ENCODE data around the gene GRM4.

Gene GRM4

DNA sequence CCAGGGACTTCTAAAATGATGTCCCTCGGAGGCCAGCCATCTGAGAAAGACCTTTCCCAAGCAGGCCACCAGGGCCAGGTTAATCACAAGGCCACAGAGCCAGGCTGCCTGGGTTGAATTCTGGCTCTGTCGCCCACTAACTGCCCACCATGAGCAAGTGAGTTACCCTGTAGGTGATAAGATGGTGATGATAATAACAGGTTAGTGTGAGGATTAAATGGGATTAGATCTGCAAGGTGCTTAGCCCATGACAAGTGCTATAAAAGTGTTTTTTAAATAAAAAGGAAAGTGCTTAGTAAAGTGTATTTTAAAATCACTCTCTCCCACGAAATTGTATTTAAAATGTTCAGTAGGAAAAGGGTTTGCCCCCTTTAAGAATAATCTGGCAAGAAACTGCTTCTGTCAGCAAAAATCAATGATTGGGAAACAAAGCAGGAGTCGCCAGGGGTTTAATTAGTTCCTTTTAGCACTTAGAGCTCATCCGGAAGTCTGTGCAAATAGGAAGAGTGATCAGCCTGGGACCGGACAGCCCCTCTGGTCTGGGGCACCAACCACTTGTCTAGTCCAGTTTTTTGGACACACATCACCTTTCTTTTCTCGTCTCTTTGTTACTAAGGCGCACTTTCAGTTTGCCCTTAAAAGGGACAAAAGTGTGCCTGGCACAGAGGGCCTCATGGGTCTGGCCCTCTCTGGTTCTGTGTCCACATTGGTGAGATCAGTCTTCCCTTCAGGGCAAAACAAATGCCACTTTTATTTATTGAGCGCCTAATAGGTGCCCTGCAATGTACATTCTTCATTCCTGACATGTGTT, 150.4 kb downstream of the GRM4 start:
- Mint-ChIP-seq H3K9me3 (peaks cover 2% of the 10 kb centered on the region), H3K27me3 (peaks cover 52% of the 10 kb centered on the region), H3K27ac (no peak overlapping the region), H3K36me3 (no peaks in the 10 kb centered on the region), H3K4me3 (no peak overlapping the region), H3K4me1 (no peaks in the 10 kb centered on the region)
- CTCF ChIA-PET, result no interaction called here
- no peak for DNase-seq

DNA sequence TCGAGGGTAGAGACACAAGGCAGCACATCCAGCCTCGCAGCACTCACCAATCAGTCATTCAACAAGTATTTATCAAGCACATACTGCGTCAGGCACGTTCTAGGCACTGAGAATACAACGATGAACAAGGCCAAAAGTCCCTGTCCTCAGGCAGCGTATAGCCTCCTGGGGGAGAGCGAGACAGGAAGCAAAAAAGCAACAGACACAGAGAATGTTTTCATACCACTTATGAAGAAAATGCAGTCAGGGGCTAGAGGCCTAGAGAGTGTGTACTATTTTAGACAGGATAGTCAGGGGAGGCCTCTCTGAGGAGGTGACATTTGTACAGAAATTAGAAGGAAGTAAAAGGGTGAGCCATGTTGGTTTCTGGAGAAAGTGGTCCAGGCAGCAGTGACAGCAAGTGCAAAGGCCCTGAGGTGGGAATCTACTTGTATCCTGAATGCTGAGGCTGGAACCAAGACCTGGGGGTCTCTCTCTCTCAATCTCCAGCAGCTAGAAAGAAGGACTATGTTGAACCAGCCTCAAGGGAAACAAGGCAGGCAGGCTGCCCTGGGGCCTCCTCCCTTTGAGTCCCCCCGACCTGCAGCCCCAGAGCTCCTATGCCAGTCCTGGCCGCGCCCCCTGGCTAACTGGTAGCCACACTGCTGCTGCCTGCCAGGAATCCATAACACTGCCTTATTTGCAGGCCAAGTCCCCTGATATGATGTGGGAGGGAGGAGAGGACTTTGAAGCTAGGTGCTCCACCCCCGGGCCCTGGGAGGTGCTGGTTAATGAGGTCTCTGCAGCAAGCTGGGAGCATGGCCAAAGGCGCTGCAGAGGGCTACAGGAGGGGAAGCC, 151.2 kb downstream of the GRM4 start:
- H3K4me1 Mint-ChIP-seq, result no peaks in the 10 kb centered on the region
- H3K9me3 Mint-ChIP-seq, result peaks cover 2% of the 10 kb centered on the region
- no peak for DNase-seq
- H3K27ac Mint-ChIP-seq, result no peak overlapping the region
- no peak overlapping the region for H3K4me3 Mint-ChIP-seq
- no peaks in the 10 kb centered on the region for H3K36me3 Mint-ChIP-seq
- CTCF ChIA-PET, result no interaction called here
- H3K27me3 Mint-ChIP-seq, result peaks cover 50% of the 10 kb centered on the region

DNA sequence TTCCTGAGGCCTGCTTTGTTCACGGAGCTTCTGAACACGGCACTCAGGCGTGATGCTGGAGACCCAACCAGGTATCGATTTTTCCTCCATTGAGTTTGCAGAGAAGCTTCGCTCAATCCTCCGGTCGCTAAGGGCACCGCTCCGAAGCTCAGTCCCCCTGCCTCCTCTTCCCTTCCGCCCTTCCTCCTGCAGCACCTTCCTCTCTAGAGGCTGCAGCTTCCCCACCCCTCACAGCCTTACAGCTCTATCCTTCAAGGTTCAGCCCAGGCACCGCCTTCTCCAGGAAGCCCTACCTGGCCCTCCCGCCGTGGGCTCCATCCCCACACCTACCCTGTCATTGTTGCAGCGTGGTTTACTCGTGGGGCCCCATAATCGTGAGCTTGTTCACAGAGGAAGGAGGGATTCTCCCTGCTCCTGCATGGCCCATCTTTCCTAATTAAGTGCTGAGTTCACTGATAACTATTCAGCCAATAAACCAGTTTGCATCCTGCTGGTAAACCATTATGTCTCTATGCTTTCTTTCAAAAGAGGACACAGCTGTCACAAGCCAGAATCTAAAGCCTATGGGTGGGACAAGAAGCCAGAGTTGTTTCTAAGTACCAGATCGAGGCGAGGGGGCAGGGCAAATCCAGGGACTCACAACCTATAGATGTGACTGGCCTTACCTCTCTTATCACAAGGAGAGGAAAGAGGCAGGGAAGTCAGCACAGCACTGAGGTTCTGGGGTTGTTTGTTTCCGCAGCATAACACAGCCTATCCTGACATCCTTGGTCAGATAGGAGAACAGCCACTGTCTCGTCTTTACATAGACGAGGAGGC, 152.0 kb downstream of the GRM4 start:
- Mint-ChIP-seq H3K4me3 (no peak overlapping the region), H3K9me3 (peaks cover 2% of the 10 kb centered on the region), H3K27ac (no peak overlapping the region), H3K4me1 (no peaks in the 10 kb centered on the region), H3K27me3 (peaks cover 51% of the 10 kb centered on the region), H3K36me3 (no peaks in the 10 kb centered on the region)
- CTCF ChIA-PET, result no interaction called here
- no peak for DNase-seq

DNA sequence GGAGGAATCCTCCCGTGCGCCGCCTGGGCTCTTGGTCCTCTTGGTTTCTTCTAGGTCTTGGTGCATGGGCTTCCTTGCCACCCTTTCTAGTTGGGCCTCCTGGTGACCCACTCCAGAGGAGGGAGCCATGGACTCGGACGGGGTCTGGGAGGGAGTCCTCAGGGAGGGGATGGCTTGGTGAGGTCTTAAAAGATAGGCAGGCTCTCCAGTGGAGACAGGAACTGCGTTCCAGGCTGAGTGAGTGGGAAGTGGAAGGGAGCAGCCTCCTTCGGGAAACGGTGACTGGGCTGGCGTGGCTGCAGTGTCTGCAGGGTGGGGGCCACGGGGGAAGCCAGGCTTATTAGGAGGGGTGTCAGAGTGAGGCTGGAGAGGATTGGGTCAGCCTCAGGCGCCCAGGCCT, 152.8 kb downstream of the GRM4 start:
- DNase-seq, result no peak
- Mint-ChIP-seq H3K27ac (no peak overlapping the region), H3K4me1 (no peaks in the 10 kb centered on the region), H3K36me3 (no peaks in the 10 kb centered on the region), H3K9me3 (peaks cover 2% of the 10 kb centered on the region), H3K4me3 (no peak overlapping the region), H3K27me3 (peaks cover 56% of the 10 kb centered on the region)
- CTCF ChIA-PET, result no interaction called here

DNA sequence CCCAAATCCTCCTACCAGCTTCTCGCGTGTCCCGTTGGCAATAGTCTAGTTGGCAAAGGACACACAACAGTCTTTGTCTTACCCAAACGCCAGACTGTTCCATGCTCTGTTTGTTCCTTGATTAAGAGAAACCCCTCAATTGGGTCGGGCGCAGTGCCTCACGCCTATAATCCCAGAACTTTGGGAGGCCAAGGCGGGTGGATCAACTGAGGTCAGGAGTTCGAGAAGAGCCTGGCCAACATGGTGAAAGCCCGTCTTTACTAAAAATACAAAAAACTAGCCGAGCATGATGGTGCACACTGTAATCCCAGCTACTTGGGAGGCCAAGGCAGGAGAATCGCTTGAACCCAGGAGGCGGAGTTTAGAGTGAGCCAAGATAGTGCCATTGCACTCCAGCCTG, 153.7 kb downstream of the GRM4 start:
- no peak overlapping the region for H3K4me3 Mint-ChIP-seq
- H3K4me1 Mint-ChIP-seq, result no peaks in the 10 kb centered on the region
- no peaks in the 10 kb centered on the region for H3K36me3 Mint-ChIP-seq
- no peak for DNase-seq
- H3K27me3 Mint-ChIP-seq, result peaks cover 56% of the 10 kb centered on the region
- H3K9me3 Mint-ChIP-seq, result peaks cover 1% of the 10 kb centered on the region
- H3K27ac Mint-ChIP-seq, result no peak overlapping the region
- CTCF ChIA-PET, result no interaction called here

DNA sequence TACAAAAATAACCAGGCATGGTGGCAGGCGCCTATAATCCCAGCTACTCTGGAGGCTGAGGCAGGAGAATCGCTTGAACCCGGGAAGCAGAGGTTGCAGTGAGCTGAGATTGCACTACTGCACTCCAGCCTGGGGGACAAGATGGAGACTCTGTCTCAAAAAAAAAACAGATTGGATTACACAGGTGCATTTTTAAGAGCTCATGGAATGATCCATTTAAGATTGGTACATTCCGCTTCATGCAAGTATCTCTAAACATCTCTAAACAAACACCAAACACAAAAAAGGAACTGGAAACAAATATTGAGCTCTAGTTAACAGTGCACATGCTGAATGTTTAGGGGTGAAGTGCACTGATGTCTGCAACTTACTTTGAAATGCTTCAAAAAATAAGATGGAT, 154.3 kb downstream of the GRM4 start:
- Mint-ChIP-seq H3K4me1 (no peaks in the 10 kb centered on the region), H3K27ac (no peak overlapping the region), H3K9me3 (no peaks in the 10 kb centered on the region), H3K4me3 (no peak overlapping the region), H3K27me3 (peaks cover 56% of the 10 kb centered on the region), H3K36me3 (no peaks in the 10 kb centered on the region)
- CTCF ChIA-PET, result no interaction called here
- no peak for DNase-seq

DNA sequence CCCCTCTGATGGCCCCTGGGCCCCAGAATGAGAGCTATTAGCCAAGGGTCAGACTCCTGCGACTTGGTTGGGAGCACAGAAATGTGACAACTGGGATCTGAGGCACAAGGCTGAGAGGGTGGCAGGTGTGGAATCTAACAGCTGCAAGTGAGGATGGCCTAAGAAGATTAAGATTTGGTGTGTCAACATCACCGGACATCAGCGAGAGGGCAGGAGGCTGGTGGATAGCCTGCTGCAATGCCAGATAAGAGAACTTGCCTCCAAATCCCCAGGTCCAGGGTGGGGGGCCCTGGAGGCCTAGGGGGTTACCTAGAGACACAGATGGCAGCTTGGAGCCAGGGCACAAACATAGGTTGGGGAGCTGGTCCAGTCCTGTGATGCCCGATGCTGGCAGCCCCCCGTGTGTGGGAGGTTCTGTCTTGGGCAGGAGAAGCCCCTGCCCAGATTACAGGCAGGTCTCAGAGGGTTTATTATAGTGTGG, 155.8 kb downstream of the GRM4 start:
- H3K9me3 Mint-ChIP-seq, result no peaks in the 10 kb centered on the region
- no peak overlapping the region for H3K27ac Mint-ChIP-seq
- H3K4me3 Mint-ChIP-seq, result no peak overlapping the region
- peaks cover 56% of the 10 kb centered on the region for H3K27me3 Mint-ChIP-seq
- H3K36me3 Mint-ChIP-seq, result no peaks in the 10 kb centered on the region
- H3K4me1 Mint-ChIP-seq, result no peaks in the 10 kb centered on the region
- CTCF ChIA-PET, result no interaction called here
- no peak for DNase-seq

DNA sequence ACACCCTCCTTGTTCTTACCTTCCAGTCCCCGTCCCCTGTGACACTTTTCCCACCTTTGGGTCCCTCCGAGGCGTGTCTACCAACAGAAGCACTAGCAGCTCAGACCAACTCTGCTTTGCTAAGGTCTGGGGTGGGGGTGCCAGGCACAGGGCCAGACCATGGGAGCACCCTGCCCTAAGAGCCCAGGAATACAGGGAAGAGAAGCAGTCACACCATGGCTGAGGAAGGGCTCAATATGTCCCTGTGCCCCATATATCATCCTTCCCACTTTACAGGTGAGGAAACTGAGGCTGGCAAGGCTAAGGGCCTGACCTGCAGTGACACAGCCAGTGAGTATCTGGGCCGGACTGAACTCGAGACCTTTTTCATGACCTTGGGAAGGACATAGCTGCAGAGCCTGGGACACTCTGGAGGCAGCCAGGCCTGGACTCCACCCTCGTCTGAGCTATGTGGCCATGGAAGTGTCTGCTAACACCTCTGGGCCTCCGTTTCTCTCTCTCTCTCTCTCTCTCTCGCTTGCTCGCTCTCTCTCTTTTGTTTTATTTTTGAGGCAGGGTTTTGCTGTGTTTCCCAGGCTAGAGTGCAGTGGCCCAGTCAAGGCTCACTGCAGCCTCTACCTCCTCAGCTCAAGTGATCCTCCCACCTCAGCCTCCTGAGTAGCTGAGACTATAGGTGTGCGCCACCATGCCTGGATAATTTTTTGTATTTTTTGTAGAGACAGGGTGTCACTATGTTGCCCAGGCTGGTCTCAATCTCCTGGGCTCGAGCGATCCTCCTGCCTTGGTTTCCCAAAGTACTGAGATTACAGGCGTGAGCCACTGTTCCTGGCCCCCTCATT, 156.7 kb downstream of the GRM4 start:
- CTCF ChIA-PET, result interaction anchor here (0.7 kb wide), 1 partner anchor 38 kb away, joined by 3 read pairs; no protein-coding TSS in a partner anchor
- no peak overlapping the region for H3K27ac Mint-ChIP-seq
- no peaks in the 10 kb centered on the region for H3K9me3 Mint-ChIP-seq
- no peaks in the 10 kb centered on the region for H3K4me1 Mint-ChIP-seq
- no peaks in the 10 kb centered on the region for H3K36me3 Mint-ChIP-seq
- DNase-seq, result no peak
- H3K27me3 Mint-ChIP-seq, result peaks cover 54% of the 10 kb centered on the region
- H3K4me3 Mint-ChIP-seq, result no peak overlapping the region

DNA sequence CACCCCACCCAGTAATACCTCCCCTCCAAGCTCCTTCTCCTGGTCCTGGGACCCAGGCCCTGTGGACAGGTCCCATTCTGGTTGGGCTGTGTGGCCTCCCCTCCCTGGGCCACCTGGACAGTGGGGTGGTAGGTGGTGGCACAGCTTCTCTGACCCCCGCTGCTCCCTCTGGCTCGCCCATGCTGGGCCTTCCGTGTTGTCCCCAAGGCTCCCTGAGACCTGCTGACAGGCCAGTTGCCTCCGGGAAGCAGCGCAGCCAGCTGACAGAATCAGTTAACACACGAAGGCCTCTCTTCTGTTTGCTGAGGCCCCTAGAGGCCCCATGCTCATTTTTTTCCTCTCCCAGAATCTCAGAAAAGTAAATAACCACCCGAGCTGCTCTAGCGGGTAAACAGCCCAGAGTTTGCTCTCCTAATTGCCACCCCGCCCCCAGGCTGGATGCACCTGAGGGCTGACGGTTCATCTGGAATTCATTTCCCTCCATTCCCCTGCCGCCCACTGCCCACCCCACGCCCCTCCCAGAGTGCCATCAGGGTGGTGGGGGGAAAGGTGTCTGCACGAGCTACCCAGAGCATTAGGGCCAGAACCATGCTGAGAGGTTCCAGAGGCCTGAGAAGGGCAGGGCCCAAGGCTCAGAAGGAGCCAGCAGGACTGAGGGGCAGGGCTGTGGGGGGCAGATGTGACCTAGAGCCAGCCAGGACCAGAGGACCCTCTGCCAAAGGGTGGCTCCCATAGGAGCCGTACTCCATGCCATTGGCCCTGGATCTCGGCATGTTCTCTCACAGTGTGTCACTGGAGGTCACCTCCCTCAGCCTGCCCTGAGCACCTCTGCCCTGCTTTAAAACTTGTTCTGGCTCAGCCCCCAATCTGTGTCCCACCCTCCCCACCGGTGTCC, 157.5 kb downstream of the GRM4 start:
- Mint-ChIP-seq H3K27me3 (peaks cover 46% of the 10 kb centered on the region), H3K36me3 (no peaks in the 10 kb centered on the region), H3K4me3 (no peak overlapping the region), H3K27ac (no peak overlapping the region), H3K9me3 (no peaks in the 10 kb centered on the region), H3K4me1 (peaks cover 2% of the 10 kb centered on the region)
- DNase-seq, result no peak
- CTCF ChIA-PET, result interaction anchor here (0.7 kb wide), 1 partner anchor 39 kb away, joined by 3 read pairs; no protein-coding TSS in a partner anchor

DNA sequence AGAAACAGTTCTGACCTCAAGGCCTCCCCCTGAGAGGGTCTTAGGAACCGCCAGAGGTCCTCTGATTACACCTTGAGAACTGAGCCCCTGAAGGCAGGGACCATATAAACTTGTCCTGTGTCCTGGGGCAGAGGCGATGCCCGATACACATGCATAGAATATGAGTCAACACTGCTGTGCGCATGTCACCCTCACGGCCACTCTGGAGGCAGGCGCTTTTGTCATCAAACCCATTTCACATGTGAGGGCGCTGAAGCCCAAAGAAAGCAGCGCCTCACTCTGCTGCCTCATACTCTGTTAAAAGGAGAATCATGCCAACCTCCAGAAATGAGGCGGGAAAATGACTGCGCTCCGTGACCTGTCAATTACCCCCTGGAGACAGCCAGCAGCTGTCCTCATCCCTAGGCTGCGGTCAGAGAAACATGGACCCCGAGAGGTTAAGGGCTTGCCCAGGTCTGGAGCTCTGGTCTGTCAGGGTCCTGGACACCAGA, 158.3 kb downstream of the GRM4 start:
- Mint-ChIP-seq H3K4me1 (peaks cover 4% of the 10 kb centered on the region), H3K27me3 (peaks cover 39% of the 10 kb centered on the region), H3K9me3 (no peaks in the 10 kb centered on the region), H3K4me3 (no peak overlapping the region), H3K36me3 (no peaks in the 10 kb centered on the region), H3K27ac (no peak overlapping the region)
- DNase-seq, result no peak
- CTCF ChIA-PET, result interaction anchor here (2.2 kb wide), 1 partner anchor 40 kb away, joined by 8 read pairs; no protein-coding TSS in a partner anchor

DNA sequence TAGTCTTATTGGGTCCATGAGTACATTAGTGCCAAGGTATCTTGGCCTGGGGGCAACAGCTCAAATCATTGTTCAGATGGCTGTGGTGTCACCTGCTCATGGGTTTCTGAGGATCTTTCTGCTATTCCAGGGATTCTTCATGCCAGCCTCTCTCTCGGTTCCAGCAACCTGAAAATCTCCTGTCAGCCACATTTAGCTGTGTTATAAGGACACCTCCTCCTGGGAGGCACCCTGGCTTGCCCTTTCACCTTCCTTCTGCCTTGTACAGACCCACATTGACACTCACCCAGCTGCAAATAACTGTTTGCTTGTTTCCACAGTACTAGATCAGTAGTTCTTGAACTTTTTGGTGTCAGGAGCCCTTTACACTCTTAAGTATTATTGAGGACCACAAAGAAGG, 159.9 kb downstream of the GRM4 start:
- Mint-ChIP-seq H3K27me3 (peaks cover 25% of the 10 kb centered on the region), H3K9me3 (no peaks in the 10 kb centered on the region), H3K4me3 (no peak overlapping the region), H3K27ac (no peak overlapping the region), H3K4me1 (peaks cover 4% of the 10 kb centered on the region), H3K36me3 (no peaks in the 10 kb centered on the region)
- no peak for DNase-seq
- CTCF ChIA-PET, result interaction anchor here (1.3 to 2.2 kb wide), 2 partner anchors 42 to 215 kb away, joined by 4 to 8 read pairs; no protein-coding TSS in a partner anchor

DNA sequence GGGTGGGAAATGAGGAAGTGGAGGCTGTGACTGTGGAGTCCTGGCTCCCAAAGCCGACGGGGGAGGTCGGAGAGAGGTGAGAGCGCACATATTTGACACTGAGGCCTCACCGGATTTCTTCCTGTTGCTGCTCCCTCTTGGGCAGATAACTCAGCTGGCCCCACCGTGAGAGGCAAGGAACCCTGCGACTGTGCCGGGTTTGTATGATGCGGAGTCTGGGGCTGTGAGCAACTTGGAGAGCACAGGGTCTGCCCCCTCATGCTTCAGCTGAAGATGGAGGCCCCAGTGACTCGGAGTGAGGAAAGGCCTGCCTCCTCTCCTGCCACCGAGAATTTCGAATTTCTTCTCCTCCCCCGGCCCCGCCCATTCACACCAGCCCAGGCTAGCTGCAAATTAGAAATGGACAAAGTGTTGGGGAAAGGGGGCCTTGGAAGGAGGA, 160.6 kb downstream of the GRM4 start:
- Mint-ChIP-seq H3K4me1 (peaks cover 4% of the 10 kb centered on the region), H3K27ac (no peak overlapping the region), H3K27me3 (peaks cover 24% of the 10 kb centered on the region), H3K9me3 (no peaks in the 10 kb centered on the region), H3K36me3 (no peaks in the 10 kb centered on the region), H3K4me3 (no peak overlapping the region)
- no peak for DNase-seq
- CTCF ChIA-PET, result interaction anchor here (1.3 kb wide), 1 partner anchor 214 kb away, joined by 4 read pairs; no protein-coding TSS in a partner anchor
